Kidney epithelial cell (primary cell): ENCODE results near the gene FXYD1. TPM values are rescaled to one million over a fixed set of nuclear protein-coding genes. Genes with fewer than 3 reads are reported as not detected.

ENCODE experiments used
- DNase-seq: peaks from one replicate; pipeline ENCODE4 v3.0.0-alpha.2; 2010; ENCODE audit warnings: low read depth
- H3K27me3 ChIP-seq: 2 replicates; pipeline ENCODE4 v1.6.0; 2011; ENCODE audit warnings: low read length; ENCODE audit not compliant: control insufficient read depth, insufficient read depth
- H3K36me3 ChIP-seq: 2 replicates; pipeline ENCODE4 v1.5.1; 2011; ENCODE audit warnings: low read length; ENCODE audit not compliant: control insufficient read depth, insufficient read depth
- H3K4me3 ChIP-seq: 2 replicates; pipeline ENCODE4 v1.5.1; 2011; ENCODE audit warnings: low read depth, mild to moderate bottlenecking, control low read depth, low read length
- CTCF ChIP-seq: IDR thresholded peaks from 2 replicates; pipeline ENCODE4 v1.5.1; 2011; ENCODE audit warnings: mild to moderate bottlenecking, moderate library complexity, low read length, control low read depth, inconsistent platforms; ENCODE audit not compliant: insufficient read depth, poor library complexity, severe bottlenecking
- total RNA-seq: library from RNA; depleted of rRNA; stranded (reverse); fragments of >200 nt; gene quantifications from 2 replicates; pipeline ENCODE4 v1.2.3, GENCODE V29; 2015

The FXYD1 gene
- total RNA-seq, 1 donor from 2014 or later: not detected

GRCh38 chr19:35094656-35095055 is 44.0 kb upstream of the FXYD1 start:
- Histone ChIP-seq H3K36me3 (no peaks in the 10 kb centered on the region), H3K4me3 (no peak overlapping the region), H3K27me3 (peaks cover 10% of the 10 kb centered on the region)
- TF ChIP-seq CTCF: no peak
- no peak for DNase-seq

DNA sequence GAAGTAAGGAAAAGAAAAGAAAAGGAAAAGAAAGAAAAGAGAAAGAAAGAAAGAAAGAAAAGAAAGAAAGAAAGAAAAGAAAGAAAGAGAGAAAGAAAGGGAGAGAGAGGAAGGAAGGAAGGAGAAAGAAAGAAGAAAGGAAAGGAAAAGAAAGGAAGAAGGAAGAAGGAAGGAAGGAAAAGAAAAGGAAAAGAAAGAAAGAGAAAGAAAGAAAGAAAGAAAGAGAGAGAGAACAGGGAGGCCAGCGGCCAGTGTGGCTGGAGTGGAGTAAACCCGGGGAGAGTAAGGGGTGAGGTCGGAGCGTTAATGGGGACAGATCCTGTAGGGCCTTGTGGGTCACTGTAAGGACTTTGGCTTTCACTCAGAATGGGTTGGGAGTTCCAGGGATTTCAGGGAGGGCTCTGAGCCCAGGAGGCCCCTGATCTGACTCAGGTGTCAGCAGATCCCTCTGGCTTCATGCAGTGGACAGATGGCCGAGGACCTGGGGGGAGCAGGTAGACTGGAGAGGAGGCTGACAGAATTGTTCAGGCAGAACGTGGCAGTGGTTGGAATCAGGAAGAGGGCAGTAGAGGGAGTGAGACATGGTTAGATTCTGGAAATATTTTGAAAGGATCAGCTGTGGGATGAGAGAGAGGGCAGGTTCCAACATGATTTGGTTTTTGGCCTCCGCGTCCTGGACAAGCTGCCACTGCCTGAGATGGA is 42.8 kb upstream of the FXYD1 start:
- H3K4me3 ChIP-seq: no peak overlapping the region
- H3K36me3 ChIP-seq: no peaks in the 10 kb centered on the region
- no peak for DNase-seq
- H3K27me3 ChIP-seq: peaks cover 4% of the 10 kb centered on the region
- no peak for TF ChIP-seq CTCF

- no peak overlapping the region for H3K4me3 ChIP-seq
Measured at GRCh38 chr19:35098413-35099049, 40.1 kb upstream of the FXYD1 start.

GRCh38 chr19:35099155-35099896 is 39.3 kb upstream of the FXYD1 start:
- no peaks in the 10 kb centered on the region for H3K27me3 ChIP-seq
- TF ChIP-seq CTCF: no peak
- H3K4me3 ChIP-seq: no peak overlapping the region
- DNase-seq: no peak
- no peaks in the 10 kb centered on the region for H3K36me3 ChIP-seq

More at GRCh38 chr19:35098413-35099049, 40.1 kb upstream of the FXYD1 start:
- Histone ChIP-seq H3K27me3 (no peaks in the 10 kb centered on the region), H3K36me3 (no peaks in the 10 kb centered on the region)
- no peak for DNase-seq
- TF ChIP-seq CTCF: no peak

DNA sequence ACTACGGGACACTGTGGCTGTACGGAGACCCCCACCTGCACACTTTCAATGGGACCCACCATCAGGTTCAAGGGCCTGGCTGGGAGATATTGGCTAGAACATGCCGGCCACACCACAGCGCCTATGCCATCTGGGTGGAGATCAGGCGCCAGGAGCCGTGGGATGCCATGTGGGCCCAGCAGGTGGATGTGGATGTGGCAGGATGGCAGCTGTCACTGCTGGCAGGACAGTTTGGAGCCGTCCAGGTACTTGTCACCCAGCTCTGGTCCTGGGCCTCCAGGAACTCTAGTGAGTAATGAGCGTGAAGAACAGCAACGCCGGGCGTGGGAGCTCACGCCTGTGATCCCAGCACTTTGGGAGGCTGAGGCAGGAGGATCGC is 38.7 kb upstream of the FXYD1 start:
- no peak for TF ChIP-seq CTCF
- Histone ChIP-seq H3K27me3 (no peaks in the 10 kb centered on the region), H3K4me3 (no peak overlapping the region), H3K36me3 (no peaks in the 10 kb centered on the region)
- no peak for DNase-seq
